DOHH2 (cell line): Measurements from ENCODE around the gene PAPPA.

Experiments
- H3F3A ChIP-seq: fragments of 200-600 bp; sonication (generic), shearing (Covaris generic); 2 replicates; pipeline ENCODE4 v1.6.0; 2016; ENCODE audit warnings: antibody characterized with exemption, mild to moderate bottlenecking; ENCODE audit not compliant: control insufficient read depth, insufficient read depth
- H3K27ac ChIP-seq: fragments of 200-600 bp; sonication (generic); 2 replicates; pipeline ENCODE4 v1.5.1; 2014; ENCODE audit warnings: low read depth, mild to moderate bottlenecking, low read length, moderate library complexity
- H3K27me3 ChIP-seq: fragments of 200-600 bp; sonication (generic); 2 replicates; pipeline ENCODE4 v1.6.1; 2014; ENCODE audit warnings: mild to moderate bottlenecking, low read length, mixed read lengths; ENCODE audit not compliant: control insufficient read depth
- H3K36me3 ChIP-seq: fragments of 200-600 bp; sonication (generic); 2 replicates; pipeline ENCODE4 v1.6.1; 2014; ENCODE audit warnings: mild to moderate bottlenecking, low read length, moderate library complexity, mixed read lengths; ENCODE audit not compliant: control insufficient read depth
- H3K4me1 ChIP-seq: fragments of 200-600 bp; sonication (generic); 2 replicates; pipeline ENCODE4 v1.6.1; 2014; ENCODE audit warnings: mild to moderate bottlenecking, low read length, mixed read lengths; ENCODE audit not compliant: control insufficient read depth
- H3K4me2 ChIP-seq: fragments of 200-600 bp; sonication (generic); 2 replicates; pipeline ENCODE4 v1.6.0; 2014; ENCODE audit warnings: mild to moderate bottlenecking, low read length, moderate library complexity
- H3K4me3 ChIP-seq: fragments of 200-600 bp; sonication (generic); 2 replicates; pipeline ENCODE4 v1.5.1; 2014; ENCODE audit warnings: mild to moderate bottlenecking, low read length, mixed read lengths
- H3K79me2 ChIP-seq: fragments of 200-600 bp; sonication (generic); 2 replicates; pipeline ENCODE4 v1.6.1; 2014; ENCODE audit warnings: mild to moderate bottlenecking, low read length, mixed read lengths; ENCODE audit not compliant: control insufficient read depth
- H3K9me2 ChIP-seq: fragments of 200-600 bp; sonication (generic); replicated peaks from 2 replicates; pipeline ENCODE4 v1.6.1; 2014; ENCODE audit warnings: mild to moderate bottlenecking, low read length, mixed read lengths; ENCODE audit not compliant: control insufficient read depth
- H3K9me3 ChIP-seq: fragments of 200-600 bp; sonication (generic); 2 replicates; pipeline ENCODE4 v1.6.1; 2014; ENCODE audit warnings: antibody characterized with exemption, low read length, mixed read lengths; ENCODE audit not compliant: control insufficient read depth, insufficient read depth
- H4K20me1 ChIP-seq: fragments of 200-600 bp; sonication (generic); 2 replicates; pipeline ENCODE4 v1.6.0; 2014; ENCODE audit warnings: low read depth, mild to moderate bottlenecking, antibody characterized with exemption, low read length, moderate library complexity; ENCODE audit not compliant: control insufficient read depth, insufficient read depth
- EZH2phosphoT487 ChIP-seq: fragments of 200-600 bp; sonication (generic); IDR thresholded peaks from 2 replicates; pipeline ENCODE4 v1.6.1; 2017; ENCODE audit warnings: borderline replicate concordance, mild to moderate bottlenecking, antibody characterized with exemption, low read length, moderate library complexity, mixed read lengths
- TF ChIP-seq, protein P1 (sequence below): fragments of 200-600 bp; sonication (generic); IDR thresholded peaks from one replicate; pipeline ENCODE4 v1.5.1; 2014; ENCODE audit warnings: antibody characterized with exemption, mild to moderate bottlenecking, low read depth, low read length; ENCODE audit not compliant: poor library complexity, severe bottlenecking

PAPPA gene

DNA sequence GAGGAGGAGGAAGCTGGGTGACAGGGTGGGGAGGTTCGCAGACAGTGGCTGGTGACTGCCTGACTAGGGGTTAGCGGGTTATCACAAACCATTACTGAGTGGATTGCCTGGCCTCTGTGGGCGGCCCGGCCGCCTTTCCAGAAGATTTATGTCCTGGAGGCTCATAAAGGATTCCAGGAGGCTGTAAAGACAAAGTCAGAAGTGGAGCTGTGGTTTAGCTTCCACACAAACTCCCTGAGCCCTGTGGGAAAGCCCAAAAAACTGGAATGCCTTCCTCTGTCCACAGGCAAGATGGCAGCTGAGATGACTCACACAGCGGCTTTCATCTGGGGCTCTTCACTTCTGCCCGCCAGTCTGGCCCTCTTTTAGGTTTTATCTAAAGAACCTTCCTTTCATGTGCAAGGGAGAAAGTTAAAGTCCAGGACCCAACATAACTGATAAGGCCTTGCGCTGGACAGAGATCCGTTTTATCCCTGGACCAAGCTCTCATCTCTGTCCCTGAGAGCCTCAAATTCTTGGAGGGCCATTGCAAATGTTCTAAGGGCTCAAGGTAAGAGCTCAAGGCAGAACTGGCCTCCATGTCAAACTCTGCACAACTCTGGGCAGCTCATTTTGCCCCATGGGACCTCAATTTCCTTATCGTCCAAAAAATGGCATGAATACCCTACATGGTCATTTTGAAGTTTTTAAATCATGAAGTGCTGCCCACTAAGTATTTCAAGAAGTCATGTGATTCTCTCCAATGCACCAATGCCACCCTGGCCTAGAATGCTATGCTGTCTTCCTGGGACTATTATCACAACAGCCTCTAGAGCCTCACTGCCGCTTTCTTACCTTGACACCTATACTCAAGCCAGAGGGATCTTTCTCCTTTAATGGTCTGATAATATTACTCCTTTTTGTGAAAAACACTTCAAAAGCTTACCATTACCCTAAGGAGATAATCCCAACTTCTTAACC is 284.1 kb downstream of the PAPPA start:
- H3F3A ChIP-seq: no peaks in the 10 kb centered on the region
- H3K9me3 ChIP-seq: no peaks in the 10 kb centered on the region
- H3K36me3 ChIP-seq: peaks cover 13% of the 10 kb centered on the region
- no peaks in the 10 kb centered on the region for H4K20me1 ChIP-seq
- H3K4me1 ChIP-seq: no peaks in the 10 kb centered on the region
- H3K27ac ChIP-seq: no peak overlapping the region
- H3K9me2 ChIP-seq: no peaks in the 10 kb centered on the region
- TF ChIP-seq EZH2phosphoT487: no peak
- TF ChIP-seq, protein P1, sequence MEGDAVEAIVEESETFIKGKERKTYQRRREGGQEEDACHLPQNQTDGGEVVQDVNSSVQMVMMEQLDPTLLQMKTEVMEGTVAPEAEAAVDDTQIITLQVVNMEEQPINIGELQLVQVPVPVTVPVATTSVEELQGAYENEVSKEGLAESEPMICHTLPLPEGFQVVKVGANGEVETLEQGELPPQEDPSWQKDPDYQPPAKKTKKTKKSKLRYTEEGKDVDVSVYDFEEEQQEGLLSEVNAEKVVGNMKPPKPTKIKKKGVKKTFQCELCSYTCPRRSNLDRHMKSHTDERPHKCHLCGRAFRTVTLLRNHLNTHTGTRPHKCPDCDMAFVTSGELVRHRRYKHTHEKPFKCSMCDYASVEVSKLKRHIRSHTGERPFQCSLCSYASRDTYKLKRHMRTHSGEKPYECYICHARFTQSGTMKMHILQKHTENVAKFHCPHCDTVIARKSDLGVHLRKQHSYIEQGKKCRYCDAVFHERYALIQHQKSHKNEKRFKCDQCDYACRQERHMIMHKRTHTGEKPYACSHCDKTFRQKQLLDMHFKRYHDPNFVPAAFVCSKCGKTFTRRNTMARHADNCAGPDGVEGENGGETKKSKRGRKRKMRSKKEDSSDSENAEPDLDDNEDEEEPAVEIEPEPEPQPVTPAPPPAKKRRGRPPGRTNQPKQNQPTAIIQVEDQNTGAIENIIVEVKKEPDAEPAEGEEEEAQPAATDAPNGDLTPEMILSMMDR: no peak
- H3K4me3 ChIP-seq: no peak overlapping the region
- H3K27me3 ChIP-seq: no peaks in the 10 kb centered on the region
- H3K79me2 ChIP-seq: no peaks in the 10 kb centered on the region
- no peak overlapping the region for H3K4me2 ChIP-seq

DNA sequence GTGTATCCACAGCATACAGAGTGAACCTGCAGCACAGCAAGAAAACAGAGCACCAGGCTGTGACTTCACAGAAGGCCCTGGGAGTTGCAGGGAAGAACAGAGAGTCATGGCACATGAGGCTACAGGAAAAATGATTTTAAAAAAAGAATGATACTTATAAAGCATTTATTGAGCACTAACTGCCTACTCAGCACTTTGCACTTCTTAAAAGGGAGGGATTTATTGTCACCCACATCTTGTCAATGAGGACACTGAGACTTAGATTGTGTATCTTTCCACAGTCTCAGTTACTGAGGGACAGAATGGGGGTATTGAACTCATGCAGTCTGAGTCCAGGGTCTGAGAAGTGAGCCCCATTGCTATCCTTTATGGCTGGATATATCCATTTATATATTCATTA is 288.9 kb downstream of the PAPPA start:
- no peaks in the 10 kb centered on the region for H3K27me3 ChIP-seq
- no peaks in the 10 kb centered on the region for H3K79me2 ChIP-seq
- TF ChIP-seq EZH2phosphoT487: no peak
- TF ChIP-seq, protein P1: no peak
- H3F3A ChIP-seq: no peaks in the 10 kb centered on the region
- H3K4me3 ChIP-seq: no peak overlapping the region
- H3K9me2 ChIP-seq: no peaks in the 10 kb centered on the region
- no peak overlapping the region for H3K27ac ChIP-seq
- no peaks in the 10 kb centered on the region for H3K9me3 ChIP-seq
- H4K20me1 ChIP-seq: no peaks in the 10 kb centered on the region
- no peak overlapping the region for H3K4me2 ChIP-seq
- H3K4me1 ChIP-seq: no peaks in the 10 kb centered on the region
- peaks cover 13% of the 10 kb centered on the region for H3K36me3 ChIP-seq

DNA sequence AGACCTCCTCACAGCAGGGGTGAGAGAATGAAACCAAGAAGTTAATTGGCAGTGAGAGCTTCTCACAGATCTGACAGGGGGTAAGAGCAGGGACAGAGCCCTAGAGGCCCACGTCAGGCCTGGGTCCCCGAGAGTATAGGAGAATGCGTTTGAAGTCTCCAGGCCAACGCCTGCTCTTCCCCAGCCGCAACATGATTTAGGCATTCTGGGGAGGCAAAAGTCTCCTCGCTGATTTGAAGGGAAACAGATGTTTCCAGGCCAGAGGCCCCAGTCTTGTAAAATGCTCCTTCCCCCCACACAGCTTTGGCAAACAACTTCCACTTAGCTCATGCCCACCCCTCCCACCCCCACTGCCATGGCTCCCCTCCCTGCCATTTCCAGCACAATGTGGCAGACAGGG is 294.3 kb downstream of the PAPPA start:
- no peaks in the 10 kb centered on the region for H3K79me2 ChIP-seq
- no peaks in the 10 kb centered on the region for H4K20me1 ChIP-seq
- no peaks in the 10 kb centered on the region for H3K36me3 ChIP-seq
- no peak overlapping the region for H3K27ac ChIP-seq
- H3K4me1 ChIP-seq: no peaks in the 10 kb centered on the region
- TF ChIP-seq, protein P1: no peak
- no peak for TF ChIP-seq EZH2phosphoT487
- no peaks in the 10 kb centered on the region for H3K9me3 ChIP-seq
- no peak overlapping the region for H3K4me3 ChIP-seq
- H3K4me2 ChIP-seq: no peak overlapping the region
- H3K27me3 ChIP-seq: no peaks in the 10 kb centered on the region
- H3K9me2 ChIP-seq: no peaks in the 10 kb centered on the region
- no peaks in the 10 kb centered on the region for H3F3A ChIP-seq
